HEK293T (cell line): Measurements from ENCODE around the gene NAA20.

ENCODE experiments used
- CTCF ChIA-PET: fragments of 350-600 bp; formaldehyde crosslinking; extraction: SDS; loops from one replicate; lab custom pipeline; 2021; ENCODE audit warnings: antibody characterized with exemption, inconsistent platforms; lab: Yijun Ruan, JAX
- POLR2A ChIA-PET: fragments of 350-600 bp; formaldehyde crosslinking; extraction: SDS; loops from one replicate; lab custom pipeline; 2020; ENCODE audit warnings: antibody characterized with exemption, inconsistent platforms; lab: Yijun Ruan, JAX
- DNase-seq: peaks from one replicate; pipeline ENCODE4 v3.0.0; 2012; ENCODE audit warnings: mixed read lengths; ENCODE audit errors: extremely low spot score
- ARNT ChIP-seq: fragments of 450-650 bp; IDR thresholded peaks from 2 replicates; pipeline ENCODE4 v1.6.1; 2017; ENCODE audit warnings: mild to moderate bottlenecking
- BHLHE40 ChIP-seq: fragments of 450-650 bp; IDR thresholded peaks from 2 replicates; pipeline ENCODE4 v1.6.1; 2016; ENCODE audit warnings: mild to moderate bottlenecking, moderate library complexity, borderline replicate concordance
- CTBP1 ChIP-seq: fragments of 450-650 bp; IDR thresholded peaks from 2 replicates; pipeline ENCODE4 v1.6.1; 2016; ENCODE audit warnings: borderline replicate concordance
- ELF4 ChIP-seq: fragments of 450-650 bp; IDR thresholded peaks from 2 replicates; pipeline ENCODE4 v1.6.1; 2017; ENCODE audit warnings: antibody characterized with exemption
- FOXA1 ChIP-seq: fragments of 450-650 bp; IDR thresholded peaks from 2 replicates; pipeline ENCODE4 v1.6.1; 2016; ENCODE audit warnings: mild to moderate bottlenecking
- FOXK2 ChIP-seq: fragments of 450-650 bp; IDR thresholded peaks from 2 replicates; pipeline ENCODE4 v1.6.1; 2016; ENCODE audit warnings: mild to moderate bottlenecking
- HDGF ChIP-seq: fragments of 450-650 bp; IDR thresholded peaks from 2 replicates; pipeline ENCODE4 v1.6.1; 2017; ENCODE audit warnings: antibody characterized with exemption, borderline replicate concordance
- L3MBTL2 ChIP-seq: fragments of 450-650 bp; conservative IDR thresholded peaks from 2 replicates; pipeline ENCODE4 v1.6.1; 2016; ENCODE audit warnings: mild to moderate bottlenecking
- NFRKB ChIP-seq: fragments of 450-650 bp; IDR thresholded peaks from 2 replicates; pipeline ENCODE4 v1.6.1; 2016; ENCODE audit warnings: mild to moderate bottlenecking, moderate library complexity
- SP1 ChIP-seq: fragments of 450-650 bp; IDR thresholded peaks from 2 replicates; pipeline ENCODE4 v1.6.1; 2017
- SUZ12 ChIP-seq: fragments of 450-650 bp; IDR thresholded peaks from 2 replicates; pipeline ENCODE4 v1.6.1; 2016; ENCODE audit warnings: mild to moderate bottlenecking
- TARDBP ChIP-seq: fragments of 450-650 bp; IDR thresholded peaks from 2 replicates; pipeline ENCODE4 v1.6.1; 2016
- ZNF384 ChIP-seq: fragments of 450-650 bp; IDR thresholded peaks from 2 replicates; pipeline ENCODE4 v1.6.1; 2016
- TF ChIP-seq, protein P1 (sequence below): fragments of 450-650 bp; IDR thresholded peaks from 2 replicates; pipeline ENCODE4 v1.6.1; 2016

The NAA20 gene

DNA sequence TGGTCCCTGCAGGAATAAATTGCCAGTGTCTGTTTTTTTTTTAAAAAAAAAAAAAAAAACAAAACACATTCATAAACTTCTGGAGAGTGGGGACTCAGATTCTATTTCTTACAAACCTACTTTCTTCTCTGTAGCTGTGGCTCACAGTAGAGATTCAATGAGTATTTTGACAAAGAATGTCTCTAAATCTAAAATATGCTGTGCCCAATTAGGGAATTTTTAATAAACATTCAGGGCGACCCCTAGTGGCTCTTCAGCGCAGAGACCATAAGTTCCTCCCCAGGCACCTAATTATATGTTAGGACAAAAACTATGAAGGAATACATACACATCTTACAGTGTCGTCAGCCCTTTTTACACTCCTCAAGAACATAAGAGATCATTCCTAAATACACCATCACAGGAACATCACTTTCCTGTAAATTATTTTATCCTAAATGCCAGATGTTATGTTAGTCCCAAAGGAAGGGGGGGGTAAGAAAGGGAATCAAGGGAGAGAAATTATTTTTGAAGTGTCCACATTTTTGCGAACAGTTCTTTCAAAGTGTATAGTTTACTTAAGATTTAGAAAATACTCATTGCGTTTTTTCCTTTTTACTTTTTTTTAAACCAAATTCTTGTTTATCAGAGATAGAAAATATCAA lies 21.8 kb upstream of the NAA20 start:
- no peak for TF ChIP-seq SUZ12
- TF ChIP-seq ZNF384, result peak; percentile 74
- CTCF ChIA-PET, result interaction anchor here (1.1 to 1.9 kb wide), 2 partner anchors 93 to 209 kb away, joined by 5 to 6 read pairs; no protein-coding TSS in a partner anchor
- DNase-seq, result peak; percentile 49
- POLR2A ChIA-PET, result no interaction called here

DNA sequence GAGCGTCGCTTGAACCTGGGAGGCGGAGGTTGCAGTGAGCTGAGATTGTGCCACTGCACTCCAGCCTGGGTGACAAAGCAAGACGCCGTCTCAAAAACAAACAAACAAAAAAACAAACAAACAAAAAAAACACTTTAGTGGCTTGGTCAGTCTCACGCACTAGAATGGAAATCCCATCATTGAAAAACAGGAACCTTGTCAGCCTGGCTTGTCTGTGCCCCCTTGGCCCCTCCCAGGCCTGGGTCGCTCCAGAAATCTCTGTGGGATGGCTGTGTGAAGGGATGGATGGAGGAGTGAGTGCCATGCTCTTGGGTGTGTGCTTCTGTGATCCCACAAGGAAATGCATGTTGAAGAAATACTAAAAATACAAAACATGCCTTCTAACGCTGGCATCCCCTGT lies 20.9 kb upstream of the NAA20 start:
- ChIA-PET POLR2A (no interaction called here), CTCF (no interaction called here)
- TF ChIP-seq BHLHE40, result no peak
- TF ChIP-seq FOXK2, result no peak
- no peak for TF ChIP-seq TARDBP
- no peak for TF ChIP-seq L3MBTL2
- no peak for TF ChIP-seq SUZ12
- no peak for TF ChIP-seq ZNF384
- TF ChIP-seq NFRKB, result no peak
- TF ChIP-seq HDGF, result no peak
- TF ChIP-seq ARNT, result no peak
- no peak for TF ChIP-seq SP1
- DNase-seq, result no peak

- no peak for DNase-seq
- POLR2A ChIA-PET, result no interaction called here
- CTCF ChIA-PET, result interaction anchor here (0.6 kb wide), 1 partner anchor 29 kb away, joined by 9 read pairs; no protein-coding TSS in a partner anchor
- TF ChIP-seq ELF4 (no peak), SUZ12 (no peak), HDGF (no peak), L3MBTL2 (no peak), FOXK2 (no peak), ZNF384 (no peak), BHLHE40 (no peak), NFRKB (no peak), SP1 (no peak)
- TF ChIP-seq, protein P1, sequence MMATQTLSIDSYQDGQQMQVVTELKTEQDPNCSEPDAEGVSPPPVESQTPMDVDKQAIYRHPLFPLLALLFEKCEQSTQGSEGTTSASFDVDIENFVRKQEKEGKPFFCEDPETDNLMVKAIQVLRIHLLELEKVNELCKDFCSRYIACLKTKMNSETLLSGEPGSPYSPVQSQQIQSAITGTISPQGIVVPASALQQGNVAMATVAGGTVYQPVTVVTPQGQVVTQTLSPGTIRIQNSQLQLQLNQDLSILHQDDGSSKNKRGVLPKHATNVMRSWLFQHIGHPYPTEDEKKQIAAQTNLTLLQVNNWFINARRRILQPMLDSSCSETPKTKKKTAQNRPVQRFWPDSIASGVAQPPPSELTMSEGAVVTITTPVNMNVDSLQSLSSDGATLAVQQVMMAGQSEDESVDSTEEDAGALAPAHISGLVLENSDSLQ, result no peak
These were observed 20.2 kb upstream of the NAA20 start for GRCh38 chr20:19996917-19997316.

- no peak for DNase-seq
- ChIA-PET CTCF (interaction anchor here (0.6 to 0.8 kb wide), 2 partner anchors 11 to 200 kb away, joined by 3 read pairs; no protein-coding TSS in a partner anchor), POLR2A (no interaction called here)
- TF ChIP-seq ARNT (no peak), NFRKB (no peak), ZNF384 (no peak)
These were observed 18.0 kb upstream of the NAA20 start for GRCh38 chr20:19998990-19999705.

DNA sequence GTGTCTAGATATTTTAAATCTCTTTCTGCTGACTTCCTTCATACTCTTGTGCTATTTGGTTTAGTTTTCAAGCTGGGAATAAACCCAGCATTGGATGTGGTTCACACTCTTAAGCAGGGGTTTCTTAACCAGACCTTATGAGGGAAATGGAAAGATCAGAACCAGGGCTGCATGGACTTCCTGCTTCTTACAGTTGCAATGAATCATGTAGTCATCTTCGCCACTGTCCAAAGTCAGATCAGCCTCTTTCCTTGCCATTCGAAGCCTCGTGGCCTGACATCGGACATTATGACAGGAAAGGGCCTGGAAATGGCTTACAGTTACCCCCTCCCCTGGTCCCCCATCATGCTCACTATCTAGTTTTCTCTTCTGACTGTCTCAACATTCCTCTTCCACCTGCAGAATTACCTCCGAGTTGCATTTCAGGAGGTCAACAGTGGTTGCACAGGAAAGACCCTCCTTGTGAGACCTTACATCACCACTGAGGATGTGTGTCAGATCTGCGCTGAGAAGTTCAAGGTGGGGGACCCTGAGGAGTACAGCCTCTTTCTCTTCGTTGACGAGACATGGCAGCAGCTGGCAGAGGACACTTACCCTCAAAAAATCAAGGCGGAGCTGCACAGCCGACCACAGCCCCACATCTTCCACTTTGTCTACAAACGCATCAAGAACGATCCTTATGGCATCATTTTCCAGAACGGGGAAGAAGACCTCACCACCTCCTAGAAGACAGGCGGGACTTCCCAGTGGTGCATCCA lies 16.8 kb upstream of the NAA20 start:
- no peak for DNase-seq
- TF ChIP-seq FOXA1, result no peak
- no peak for TF ChIP-seq CTBP1
- no peak for TF ChIP-seq L3MBTL2
- TF ChIP-seq, protein P1, result no peak
- no peak for TF ChIP-seq ELF4
- no peak for TF ChIP-seq BHLHE40
- no peak for TF ChIP-seq SP1
- ChIA-PET POLR2A (no interaction called here), CTCF (interaction anchor here (0.6 kb wide), 1 partner anchor 373 kb away, joined by 3 read pairs; no protein-coding TSS in a partner anchor)

DNA sequence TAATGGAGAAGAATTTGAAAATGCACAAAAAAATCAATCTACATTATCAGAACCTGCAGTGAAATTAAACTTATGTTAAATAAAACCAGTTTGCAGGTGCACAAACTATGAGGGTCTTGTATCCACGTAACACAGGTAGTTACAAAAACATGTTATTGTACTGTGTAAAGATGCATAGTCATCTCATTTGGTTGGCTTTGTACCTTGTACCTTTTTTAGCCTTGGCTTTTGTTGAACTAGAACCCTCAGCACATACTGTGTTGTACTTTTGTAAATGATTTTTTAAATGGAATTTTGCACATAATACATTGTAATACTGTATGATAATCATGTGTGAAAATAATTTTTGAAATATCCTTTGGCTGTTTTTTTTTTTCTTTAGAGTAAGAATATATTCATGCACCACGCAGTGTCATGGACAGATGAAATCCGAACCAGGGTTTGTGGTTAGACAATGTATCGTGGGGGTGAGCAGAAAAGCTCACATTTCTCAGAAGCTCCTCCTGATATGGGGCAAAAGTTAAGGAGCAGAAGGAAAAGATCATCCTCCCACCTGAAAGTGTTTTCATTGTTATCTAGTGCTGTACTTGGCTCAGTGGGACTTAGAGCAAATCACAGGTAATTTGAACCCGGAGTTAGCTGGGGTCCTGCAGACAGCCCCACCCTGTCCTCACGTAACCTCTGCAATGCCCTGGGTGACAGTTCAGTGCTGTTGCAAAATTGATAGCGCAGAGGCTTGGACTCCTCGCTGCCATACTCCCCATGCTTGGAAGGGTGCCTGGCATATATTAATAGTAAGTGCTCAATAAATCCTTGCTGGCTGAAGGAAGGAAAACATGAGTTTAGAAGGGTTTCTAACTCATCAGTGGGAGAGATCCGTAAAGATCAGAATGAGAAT lies 14.8 kb upstream of the NAA20 start:
- ChIA-PET POLR2A (no interaction called here), CTCF (interaction anchor here (0.5 kb wide), 1 partner anchor 9 kb away, joined by 3 read pairs; no protein-coding TSS in a partner anchor)
- DNase-seq, result no peak
- TF ChIP-seq, protein P1, result peak; percentile 72
- no peak for TF ChIP-seq FOXA1
